ENCODE results near the gene KCNH1.

Gene KCNH1

GRCh38 chr1:211118407-211119102 is 15.4 kb downstream of the KCNH1 start:
- TF ChIP-seq REST (IDR thresholded peaks at IDR 0.05; ENCODE audit: low read depth) = no peak
- no peak for TF ChIP-seq EGR1 (IDR thresholded peaks at IDR 0.05)
- TF ChIP-seq NFIC (IDR thresholded peaks at IDR 0.05) = no peak
- TF ChIP-seq USF1 (IDR thresholded peaks at IDR 0.05) = no peak
- TF ChIP-seq ZBTB7A (IDR thresholded peaks at IDR 0.05; ENCODE audit: low read depth) = no peak
- TF ChIP-seq YY1 (IDR thresholded peaks at IDR 0.05; ENCODE audit: low read depth) = no peak
- no peak for TF ChIP-seq TEAD4 (IDR thresholded peaks at IDR 0.05)
- TF ChIP-seq CREB1 (IDR thresholded peaks at IDR 0.05; ENCODE audit: low read depth) = no peak
- no peak for TF ChIP-seq TCF12 (IDR thresholded peaks at IDR 0.05; ENCODE audit: low read depth)
- no peak for TF ChIP-seq RAD21 (IDR thresholded peaks at IDR 0.05; ENCODE audit: low read depth)
- TF ChIP-seq CEBPB (IDR thresholded peaks at IDR 0.05) = no peak
- TF ChIP-seq MAX (IDR thresholded peaks at IDR 0.05) = no peak

- TF ChIP-seq TEAD4 (IDR thresholded peaks at IDR 0.05) = no peak
- no peak for TF ChIP-seq CREB1 (IDR thresholded peaks at IDR 0.05; ENCODE audit: low read depth)
- no peak for TF ChIP-seq CEBPB (IDR thresholded peaks at IDR 0.05)
- no peak for TF ChIP-seq YY1 (IDR thresholded peaks at IDR 0.05; ENCODE audit: low read depth)
- TF ChIP-seq FOXM1 (IDR thresholded peaks at IDR 0.05; ENCODE audit: borderline replicate concordance, low read depth) = no peak
- TF ChIP-seq TAF1 (IDR thresholded peaks at IDR 0.05; ENCODE audit: low read depth) = no peak
- TF ChIP-seq RAD21 (IDR thresholded peaks at IDR 0.05; ENCODE audit: low read depth) = no peak
- TF ChIP-seq ZBTB7A (IDR thresholded peaks at IDR 0.05; ENCODE audit: low read depth) = no peak
- TF ChIP-seq EGR1 (IDR thresholded peaks at IDR 0.05) = no peak
- no peak for TF ChIP-seq TCF12 (IDR thresholded peaks at IDR 0.05; ENCODE audit: low read depth)
- no peak for TF ChIP-seq NFIC (IDR thresholded peaks at IDR 0.05)
These were observed 19.5 kb downstream of the KCNH1 start for GRCh38 chr1:211114446-211114845.

- TF ChIP-seq TCF12 (IDR thresholded peaks at IDR 0.05; ENCODE audit: low read depth) (no peak), TEAD4 (IDR thresholded peaks at IDR 0.05) (no peak), REST (IDR thresholded peaks at IDR 0.05; ENCODE audit: low read depth) (no peak), CEBPB (IDR thresholded peaks at IDR 0.05) (no peak), RAD21 (IDR thresholded peaks at IDR 0.05; ENCODE audit: low read depth) (no peak), FOXM1 (IDR thresholded peaks at IDR 0.05; ENCODE audit: borderline replicate concordance, low read depth) (no peak), EGR1 (IDR thresholded peaks at IDR 0.05) (no peak)
These were observed 20.4 kb downstream of the KCNH1 start for GRCh38 chr1:211113566-211113965.

GRCh38 chr1:211111351-211111750 is 22.6 kb downstream of the KCNH1 start:
- TF ChIP-seq ZBTB7A (IDR thresholded peaks at IDR 0.05; ENCODE audit: low read depth) (no peak), MAX (IDR thresholded peaks at IDR 0.05) (no peak), NFIC (IDR thresholded peaks at IDR 0.05) (no peak)

GRCh38 chr1:211101481-211101880 is 32.5 kb downstream of the KCNH1 start:
- TF ChIP-seq RAD21 (IDR thresholded peaks at IDR 0.05; ENCODE audit: low read depth) (no peak), CREB1 (IDR thresholded peaks at IDR 0.05; ENCODE audit: low read depth) (no peak), TCF12 (IDR thresholded peaks at IDR 0.05; ENCODE audit: low read depth) (no peak), NFIC (IDR thresholded peaks at IDR 0.05) (no peak), MAX (IDR thresholded peaks at IDR 0.05) (no peak), REST (IDR thresholded peaks at IDR 0.05; ENCODE audit: low read depth) (no peak), FOXM1 (IDR thresholded peaks at IDR 0.05; ENCODE audit: borderline replicate concordance, low read depth) (no peak)
